Kidney (tissue), 14 donors: ENCODE measurements around the gene FAM20C. TPM values are rescaled to one million over a fixed set of nuclear protein-coding genes. Genes with fewer than 3 reads are reported as not detected.

Experiments
- DNase-seq, 5 donors: peaks; one replicate each; pipeline ENCODE4 v3.0.0-alpha.2; 2013 to 2020
- FAIRE-seq: peaks from 2 replicates; lab custom pipeline; 2012; peaks lifted over from hg19 to GRCh38; lab: Jason Lieb, UNC
- H3K27ac ChIP-seq, 2 donors: one replicate each; pipeline ENCODE4 v1.7.0; 2013; ENCODE audit warnings: low read depth in 2 of 2, low read length in 2 of 2, inconsistent platforms in 1 of 2
- H3K27me3 ChIP-seq: one replicate; pipeline ENCODE4 v1.7.1; 2013; ENCODE audit warnings: low read length, inconsistent platforms; ENCODE audit not compliant: control insufficient read depth, insufficient read depth
- H3K36me3 ChIP-seq, 3 donors: one replicate each; pipeline versions ENCODE4 v1.7.0 to v1.7.1; 2013; ENCODE audit warnings: low read length in 3 of 3, control low read depth in 1 of 3, inconsistent platforms in 1 of 3; ENCODE audit not compliant: insufficient read depth in 3 of 3, control insufficient read depth in 2 of 3
- H3K4me1 ChIP-seq, 3 donors: one replicate each; pipeline versions ENCODE4 v1.7.0 to v1.7.1; 2013; ENCODE audit warnings: low read length in 3 of 3, inconsistent platforms in 1 of 3, low read depth in 1 of 3; ENCODE audit not compliant: control insufficient read depth in 2 of 3, insufficient read depth in 2 of 3
- H3K4me3 ChIP-seq, 3 donors: one replicate each; pipeline versions ENCODE4 v1.7.0 to v1.8.1; 2013; ENCODE audit warnings: low read length in 3 of 3, control low read depth in 1 of 3, inconsistent platforms in 1 of 3
- H3K9ac ChIP-seq, 3 donors: one replicate each; pipeline versions ENCODE4 v1.7.0 to v1.7.1; 2013; ENCODE audit warnings: low read length in 3 of 3, control low read depth in 1 of 3, inconsistent platforms in 1 of 3
- H3K9me3 ChIP-seq, 3 donors: one replicate each; pipeline versions ENCODE4 v1.7.0 to v1.7.1; 2013; ENCODE audit warnings: low read length in 3 of 3, control low read depth in 1 of 3, inconsistent platforms in 1 of 3; ENCODE audit not compliant: control insufficient read depth in 2 of 3, insufficient read depth in 1 of 3
- CTCF ChIP-seq: IDR thresholded peaks from 3 replicates; pipeline ENCODE4 v1.5.1; 2012; ENCODE audit warnings: mild to moderate bottlenecking, moderate library complexity, borderline replicate concordance; ENCODE audit not compliant: insufficient read depth; ENCODE audit errors: extremely low read depth
- intact Hi-C: fragments of 100-400 bp; cut with DNase I; formaldehyde crosslinking; loops from one replicate; pipeline ENCODE4 v1.11.1; 2022
- polyA plus RNA-seq: library from polyadenylated mRNA; stranded (reverse); fragments of 350-450 nt; fragmentation: Illumina TruSeq; extraction: RNeasy Lipid Tissue Mini Kit (QIAGEN cat#74804); gene quantifications from one replicate; pipeline ENCODE4 v1.2.3, GENCODE V29; 2014; ENCODE audit warnings: low read depth, low replicate concordance; ENCODE audit not compliant: insufficient read depth
- total RNA-seq: library from RNA; stranded (reverse); fragmentation: NEBNext Ultra II Directional; extraction: Animal tissue kit (Norgen Biotek cat#: 25700); gene quantifications from one replicate; pipeline ENCODE4 v1.2.1, GENCODE V29; 2021
- donor health status: control.
- donor health status: control.
- donor health status: control.
- donor health status: control.
- donor health status: control.
- donor health status: DM: yes; HTN: yes; CAD: no.
- donor health status: Normal renal cell carcinoma (clear cell type).

The FAM20C gene
- total and polyA plus RNA-seq, 2 donors from 2014 or later = 84.9 to 114 TPM

DNA sequence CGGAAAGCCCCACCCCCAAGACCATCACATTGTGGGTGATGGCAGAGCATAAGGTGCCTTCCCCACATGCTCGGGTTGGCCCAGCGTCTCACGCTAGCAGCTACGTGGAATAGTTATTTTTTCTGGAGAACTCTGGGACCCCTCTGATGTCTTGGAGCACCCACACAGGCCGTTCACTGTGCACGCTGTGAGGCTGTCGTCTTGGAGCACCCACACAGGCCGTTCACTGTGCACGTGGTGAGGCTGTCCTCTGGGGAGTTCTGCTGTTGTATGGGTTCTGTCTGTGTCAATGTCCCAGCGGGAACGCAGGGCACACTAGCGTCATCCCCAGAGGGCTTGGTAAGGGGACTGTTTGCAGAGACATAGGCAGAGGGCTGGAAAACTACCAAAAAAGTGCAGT, 38.8 kb upstream of the FAM20C start:
- H3K36me3 ChIP-seq = no peaks in the 10 kb centered on the region
- no peak overlapping the region for H3K27ac ChIP-seq
- DNase-seq (peak in 1 of 5 donors; percentile 56), FAIRE-seq (no peak)
- H3K4me3 ChIP-seq = no peak overlapping the region
- H3K27me3 ChIP-seq = no peaks in the 10 kb centered on the region
- H3K9ac ChIP-seq = no peak overlapping the region
- H3K9me3 ChIP-seq = no peaks in the 10 kb centered on the region
- H3K4me1 ChIP-seq = peaks cover 7 to 13% (median 8%) of the 10 kb centered on the region in 3 donors
- intact Hi-C loops = no loop called here
- no peak for TF ChIP-seq CTCF

GRCh38 chr7:154096-154799, 38.1 kb upstream of the FAM20C start:
- intact Hi-C loops = no loop called here
- DNase-seq (peak in 1 of 5 donors; percentile 61), FAIRE-seq (no peak)
- no peaks in the 10 kb centered on the region for H3K27me3 ChIP-seq
- no peaks in the 10 kb centered on the region for H3K36me3 ChIP-seq
- no peak overlapping the region for H3K27ac ChIP-seq
- H3K4me1 ChIP-seq = peaks cover 7 to 13% (median 7%) of the 10 kb centered on the region in 3 donors
- no peak for TF ChIP-seq CTCF
- no peak overlapping the region for H3K4me3 ChIP-seq
- no peaks in the 10 kb centered on the region for H3K9me3 ChIP-seq
- H3K9ac ChIP-seq = no peak overlapping the region

GRCh38 chr7:155469-155900, 36.9 kb upstream of the FAM20C start:
- DNase-seq (peak in 2 of 5 donors; percentile 37 to 39), FAIRE-seq (no peak)
- intact Hi-C loops = no loop called here

More at GRCh38 chr7:155469-155900, 36.9 kb upstream of the FAM20C start:
- no peaks in the 10 kb centered on the region for H3K27me3 ChIP-seq
- H3K4me3 ChIP-seq = no peak overlapping the region
- no peaks in the 10 kb centered on the region for H3K9me3 ChIP-seq
- no peaks in the 10 kb centered on the region for H3K36me3 ChIP-seq
- H3K27ac ChIP-seq = no peak overlapping the region
- H3K9ac ChIP-seq = no peak overlapping the region
- H3K4me1 ChIP-seq = peaks cover 1 to 7% (median 5%) of the 10 kb centered on the region in 3 donors
- no peak for TF ChIP-seq CTCF
